Activated CD4-positive, alpha-beta T cell treated with anti-CD3 and anti-CD28 coated beads, Interleukin-2, amount 10 ng/mL, durations not matched to agents 7 days and 5 days (primary cell): Measurements from ENCODE around the gene CPA5. TPM values are rescaled to one million over a fixed set of nuclear protein-coding genes. Genes with fewer than 3 reads are reported as not detected.

Experiments
- CTCF ChIA-PET: fragments of 350-600 bp; sonication (Branson Sonifier 250); formaldehyde crosslinking; loops from one replicate; lab custom pipeline; 2021; ENCODE audit warnings: antibody characterized with exemption; lab: Charles Lee
- POLR2A ChIA-PET: fragments of 350-600 bp; sonication (Branson Sonifier 250); formaldehyde crosslinking; loops from one replicate; lab custom pipeline; 2021; ENCODE audit warnings: antibody characterized with exemption; lab: Charles Lee
- DNase-seq: peaks from one replicate; pipeline ENCODE4 v3.0.0-alpha.2; 2020
- H3K27ac Mint-ChIP-seq: one replicate; pipeline ENCODE4 v1.8.0; 2021; ENCODE audit warnings: mild to moderate bottlenecking, moderate library complexity, mixed read lengths
- H3K27me3 Mint-ChIP-seq: one replicate; pipeline ENCODE4 v1.8.0; 2021; ENCODE audit warnings: mixed read lengths
- H3K36me3 Mint-ChIP-seq: one replicate; pipeline ENCODE4 v1.8.0; 2021; ENCODE audit warnings: low read depth, mixed read lengths
- H3K4me1 Mint-ChIP-seq: one replicate; pipeline ENCODE4 v1.8.0; 2021; ENCODE audit warnings: mixed read lengths
- H3K4me3 Mint-ChIP-seq: one replicate; pipeline ENCODE4 v1.8.0; 2021; ENCODE audit warnings: mild to moderate bottlenecking, moderate library complexity, mixed read lengths
- H3K9me3 Mint-ChIP-seq: one replicate; pipeline ENCODE4 v1.8.0; 2021; ENCODE audit warnings: mixed read lengths
- total RNA-seq, 2 experiments: library from RNA; stranded (reverse); gene quantifications; one replicate each; pipeline ENCODE4 v1.2.3, GENCODE V29; 2021

Gene CPA5
- total RNA-seq, 2 experiments from 2014 or later, result not detected

- CTCF ChIA-PET, result no interaction called here
- H3K27me3 Mint-ChIP-seq, result peaks cover 2% of the 10 kb centered on the region
- H3K27ac Mint-ChIP-seq, result no peak overlapping the region
- H3K9me3 Mint-ChIP-seq, result peaks cover 2% of the 10 kb centered on the region
- DNase-seq, result no peak
- POLR2A ChIA-PET, result interaction anchor here (0.6 kb wide), 1 partner anchor 506 kb away, joined by 4 read pairs; no protein-coding TSS in a partner anchor
- H3K4me1 Mint-ChIP-seq, result no peaks in the 10 kb centered on the region
- no peak overlapping the region for H3K4me3 Mint-ChIP-seq
- no peaks in the 10 kb centered on the region for H3K36me3 Mint-ChIP-seq
Observed at GRCh38 chr7:130338233-130338632, 6.4 kb upstream of the CPA5 start.

DNA sequence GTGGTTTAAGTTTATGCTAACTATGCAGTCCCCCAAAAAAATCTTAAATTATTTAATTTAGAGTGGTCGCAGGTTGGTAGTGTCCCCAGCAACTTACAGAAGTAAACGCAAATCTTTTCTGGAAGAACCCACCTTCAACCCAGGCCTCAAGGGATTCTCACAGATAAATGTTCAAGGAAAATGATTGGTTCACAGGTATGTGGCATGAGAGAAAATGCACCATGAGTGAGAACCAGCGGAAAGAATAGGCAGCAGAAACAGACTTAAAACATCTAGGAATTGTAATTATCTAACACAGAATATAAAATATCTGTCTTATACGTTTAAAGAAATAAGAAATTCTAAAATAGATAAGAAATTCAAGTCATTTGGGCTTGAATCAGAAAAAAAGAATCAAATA is 2.7 kb upstream of the CPA5 start:
- ChIA-PET POLR2A (no interaction called here), CTCF (no interaction called here)
- Mint-ChIP-seq H3K27me3 (peaks cover 1% of the 10 kb centered on the region), H3K4me3 (no peak overlapping the region), H3K4me1 (no peaks in the 10 kb centered on the region), H3K27ac (no peak overlapping the region), H3K9me3 (peaks cover 2% of the 10 kb centered on the region), H3K36me3 (no peaks in the 10 kb centered on the region)
- no peak for DNase-seq

DNA sequence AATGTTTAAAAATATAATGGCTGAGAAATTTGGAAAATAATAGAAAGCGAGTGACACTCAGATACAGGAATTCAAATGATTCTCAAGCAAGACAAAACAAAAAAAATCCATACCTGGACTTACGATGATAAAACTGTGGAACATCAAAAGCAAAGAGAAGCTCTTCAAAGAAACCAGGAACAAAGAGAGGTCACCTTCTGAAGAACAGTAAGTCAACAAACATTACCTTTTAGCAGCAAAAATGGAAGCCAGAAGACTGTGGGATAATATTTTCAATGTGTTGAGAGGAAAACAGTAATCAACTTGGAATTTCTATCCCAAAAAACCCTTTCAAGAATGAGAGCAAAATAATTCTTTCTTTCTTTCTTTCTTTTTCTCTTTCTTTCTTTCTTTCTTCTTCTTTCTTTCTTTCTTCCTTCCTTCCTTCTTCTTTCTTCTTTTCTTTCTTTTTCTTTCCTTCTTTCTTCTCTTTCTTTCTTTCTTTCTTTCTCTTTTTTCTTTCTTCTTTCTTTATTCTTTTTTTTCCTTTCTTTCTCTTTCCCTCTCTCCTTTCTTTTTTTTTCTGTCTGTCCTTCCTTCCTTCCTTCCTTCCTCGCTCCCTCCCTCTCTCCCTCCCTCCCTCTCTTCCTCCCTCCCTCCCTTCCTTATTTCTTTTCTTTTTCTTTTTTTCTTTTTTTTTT is 1.8 kb upstream of the CPA5 start:
- no peaks in the 10 kb centered on the region for H3K36me3 Mint-ChIP-seq
- CTCF ChIA-PET, result no interaction called here
- H3K9me3 Mint-ChIP-seq, result peaks cover 2% of the 10 kb centered on the region
- no peak overlapping the region for H3K27ac Mint-ChIP-seq
- H3K4me1 Mint-ChIP-seq, result no peaks in the 10 kb centered on the region
- peaks cover 1% of the 10 kb centered on the region for H3K27me3 Mint-ChIP-seq
- POLR2A ChIA-PET, result no interaction called here
- H3K4me3 Mint-ChIP-seq, result no peak overlapping the region
- no peak for DNase-seq

DNA sequence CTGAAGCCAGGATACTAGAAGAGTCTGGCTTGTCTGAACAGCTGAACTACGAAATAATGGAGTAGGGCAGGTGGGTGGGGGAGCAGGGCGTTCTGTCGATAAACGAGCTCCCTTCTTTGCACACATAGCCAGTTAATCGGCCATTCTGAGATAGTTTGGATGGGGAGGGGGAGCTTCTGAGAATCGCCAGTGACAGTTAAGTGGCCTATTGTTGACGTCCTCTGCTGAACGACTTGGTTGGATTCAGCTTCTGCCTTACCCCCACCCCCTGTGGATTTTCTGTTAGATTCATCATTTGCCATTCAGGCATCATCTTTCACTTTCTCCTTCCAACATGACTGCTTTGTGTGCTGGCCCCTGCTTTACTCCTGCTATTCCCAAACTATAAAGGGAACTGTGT is 520 bp downstream of the CPA5 start:
- ChIA-PET POLR2A (no interaction called here), CTCF (interaction anchor here (1.5 to 1.7 kb wide), 2 partner anchors 11 to 18 kb away, joined by 3 to 5 read pairs; no protein-coding TSS in a partner anchor)
- H3K4me1 Mint-ChIP-seq, result peaks cover 4% of the 10 kb centered on the region
- peaks cover 2% of the 10 kb centered on the region for H3K9me3 Mint-ChIP-seq
- H3K36me3 Mint-ChIP-seq, result no peaks in the 10 kb centered on the region
- H3K4me3 Mint-ChIP-seq, result no peak overlapping the region
- H3K27me3 Mint-ChIP-seq, result peaks cover 1% of the 10 kb centered on the region
- H3K27ac Mint-ChIP-seq, result no peak overlapping the region
- DNase-seq, result no peak

DNA sequence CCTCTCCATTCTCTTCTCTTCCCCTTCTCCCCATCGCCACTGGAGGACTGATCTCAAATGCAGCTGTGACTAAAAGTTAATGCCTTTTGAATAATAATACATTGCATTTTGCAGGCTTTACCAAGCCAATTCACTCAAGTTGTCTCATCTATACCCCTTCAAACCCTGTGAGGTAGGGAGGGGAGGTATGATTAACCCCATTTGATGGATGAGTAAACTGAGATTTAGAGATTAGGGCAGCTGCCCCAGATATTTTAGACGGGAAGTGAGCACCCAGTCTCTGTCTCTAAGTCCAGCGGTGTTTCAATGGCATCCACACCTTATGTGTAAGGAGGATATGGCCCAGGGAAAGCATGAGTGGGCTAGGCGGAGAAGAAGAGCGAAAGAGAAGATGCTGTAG is 1.1 kb downstream of the CPA5 start:
- CTCF ChIA-PET, result interaction anchor here (1.1 to 1.7 kb wide), 2 partner anchors 17 to 26 kb away, joined by 4 to 5 read pairs; no protein-coding TSS in a partner anchor
- POLR2A ChIA-PET, result no interaction called here
- H3K4me3 Mint-ChIP-seq, result no peak overlapping the region

GRCh38 chr7:130346177-130346905 is 1.7 kb downstream of the CPA5 start:
- Mint-ChIP-seq H3K4me3 (no peak overlapping the region), H3K27me3 (peaks cover 1% of the 10 kb centered on the region), H3K9me3 (peaks cover 2% of the 10 kb centered on the region), H3K36me3 (no peaks in the 10 kb centered on the region), H3K4me1 (peaks cover 11% of the 10 kb centered on the region), H3K27ac (no peak overlapping the region)
- DNase-seq, result no peak
- ChIA-PET POLR2A (no interaction called here), CTCF (interaction anchor here (1.1 to 1.7 kb wide), 2 partner anchors 17 to 25 kb away, joined by 4 to 5 read pairs; no protein-coding TSS in a partner anchor)

More for the DNA sequence above, 1.1 kb downstream of the CPA5 start:
- no peak for DNase-seq
- H3K36me3 Mint-ChIP-seq, result no peaks in the 10 kb centered on the region
- peaks cover 7% of the 10 kb centered on the region for H3K4me1 Mint-ChIP-seq
- peaks cover 2% of the 10 kb centered on the region for H3K9me3 Mint-ChIP-seq
- no peak overlapping the region for H3K27ac Mint-ChIP-seq
- peaks cover 1% of the 10 kb centered on the region for H3K27me3 Mint-ChIP-seq

- no peaks in the 10 kb centered on the region for H3K36me3 Mint-ChIP-seq
- no peaks in the 10 kb centered on the region for H3K9me3 Mint-ChIP-seq
- H3K27ac Mint-ChIP-seq, result no peak overlapping the region
- H3K27me3 Mint-ChIP-seq, result peaks cover 1% of the 10 kb centered on the region
- peaks cover 13% of the 10 kb centered on the region for H3K4me1 Mint-ChIP-seq
- no peak for DNase-seq
- no peak overlapping the region for H3K4me3 Mint-ChIP-seq
- CTCF ChIA-PET, result no interaction called here
- POLR2A ChIA-PET, result no interaction called here
Observed at GRCh38 chr7:130346941-130347340, 2.3 kb downstream of the CPA5 start.

DNA sequence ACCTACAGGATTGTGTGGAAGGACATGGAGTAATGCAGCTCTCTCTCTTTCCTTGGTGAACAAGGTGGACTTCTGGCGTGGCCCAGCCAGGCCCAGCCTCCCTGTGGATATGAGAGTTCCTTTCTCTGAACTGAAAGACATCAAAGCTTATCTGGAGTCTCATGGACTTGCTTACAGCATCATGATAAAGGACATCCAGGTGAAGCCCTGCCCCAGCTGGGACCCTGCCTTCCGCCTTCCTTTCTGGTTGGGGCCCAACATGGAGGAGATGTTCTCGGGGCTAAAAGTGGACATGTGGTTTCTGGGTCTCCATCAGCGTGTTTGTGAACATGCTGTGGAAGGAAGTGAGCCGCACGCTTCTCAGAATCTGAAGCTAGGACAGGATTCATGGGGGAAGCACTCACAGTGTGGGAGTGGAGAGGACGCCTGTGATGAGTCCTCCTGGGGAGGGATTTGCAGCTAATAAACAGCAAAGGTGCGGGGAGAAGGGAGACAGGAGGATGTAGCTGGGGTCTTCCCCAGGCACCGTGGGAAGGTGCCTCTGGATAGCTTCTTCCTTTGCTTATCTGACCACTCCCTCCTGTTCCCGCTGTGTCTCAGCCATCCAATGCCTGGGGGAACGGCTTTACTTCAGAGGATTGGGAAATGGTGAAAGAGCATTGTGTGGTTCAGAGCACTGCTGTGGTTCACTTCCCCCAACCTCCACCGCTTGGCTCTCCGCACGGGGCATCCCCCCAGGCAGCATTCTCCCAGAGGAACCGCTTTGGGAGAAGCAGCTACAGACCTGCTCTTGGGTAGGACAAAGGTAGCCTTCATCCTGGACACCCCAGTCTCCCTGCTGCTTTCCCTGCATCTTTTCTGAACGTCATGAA is 5.5 kb downstream of the CPA5 start:
- no peak overlapping the region for H3K4me3 Mint-ChIP-seq
- H3K27me3 Mint-ChIP-seq, result no peaks in the 10 kb centered on the region
- CTCF ChIA-PET, result interaction anchor here (1.1 kb wide), 1 partner anchor 17 kb away, joined by 4 read pairs; no protein-coding TSS in a partner anchor
- H3K4me1 Mint-ChIP-seq, result peaks cover 13% of the 10 kb centered on the region
- no peaks in the 10 kb centered on the region for H3K9me3 Mint-ChIP-seq
- DNase-seq, result no peak
- H3K36me3 Mint-ChIP-seq, result no peaks in the 10 kb centered on the region
- H3K27ac Mint-ChIP-seq, result no peak overlapping the region
- POLR2A ChIA-PET, result no interaction called here

GRCh38 chr7:130350945-130351790 is 6.6 kb downstream of the CPA5 start:
- peak overlapping the region; percentile 51 for H3K27ac Mint-ChIP-seq

GRCh38 chr7:130351791-130352090 is 7.1 kb downstream of the CPA5 start:
- no peak for DNase-seq
- Mint-ChIP-seq H3K4me1 (peaks cover 13% of the 10 kb centered on the region), H3K4me3 (no peak overlapping the region), H3K27me3 (no peaks in the 10 kb centered on the region), H3K36me3 (no peaks in the 10 kb centered on the region), H3K27ac (no peak overlapping the region), H3K9me3 (no peaks in the 10 kb centered on the region)
- ChIA-PET CTCF (no interaction called here), POLR2A (no interaction called here)

More at GRCh38 chr7:130350945-130351790, 6.6 kb downstream of the CPA5 start:
- CTCF ChIA-PET, result interaction anchor here (1.1 kb wide), 1 partner anchor 19 kb away, joined by 4 read pairs; no protein-coding TSS in a partner anchor
- Mint-ChIP-seq H3K9me3 (no peaks in the 10 kb centered on the region), H3K4me1 (peaks cover 13% of the 10 kb centered on the region), H3K36me3 (no peaks in the 10 kb centered on the region), H3K27me3 (no peaks in the 10 kb centered on the region), H3K4me3 (no peak overlapping the region)
- POLR2A ChIA-PET, result no interaction called here
- no peak for DNase-seq

- no peaks in the 10 kb centered on the region for H3K36me3 Mint-ChIP-seq
- no peak for DNase-seq
- H3K4me1 Mint-ChIP-seq, result peaks cover 13% of the 10 kb centered on the region
- H3K9me3 Mint-ChIP-seq, result no peaks in the 10 kb centered on the region
- no peak overlapping the region for H3K27ac Mint-ChIP-seq
- ChIA-PET CTCF (no interaction called here), POLR2A (no interaction called here)
- H3K27me3 Mint-ChIP-seq, result no peaks in the 10 kb centered on the region
- H3K4me3 Mint-ChIP-seq, result no peak overlapping the region
Observed at GRCh38 chr7:130352194-130353074, 7.8 kb downstream of the CPA5 start.
